GM19395 (cell line): ENCODE data around the gene SEC22C.
"Not testable (repeated sequence)": the region's sequence is repeated elsewhere in the genome, so short reads cannot be mapped to it uniquely, and the experiment has no call there.

ENCODE experiments used
- ATAC-seq: cut with Tn5 transposase; IDR thresholded peaks from one replicate; pipeline ENCODE4 v1.9.1; 2021; ENCODE audit warnings: mild to moderate bottlenecking, moderate library complexity; ENCODE audit not compliant: unreplicated experiment

SEC22C gene

DNA sequence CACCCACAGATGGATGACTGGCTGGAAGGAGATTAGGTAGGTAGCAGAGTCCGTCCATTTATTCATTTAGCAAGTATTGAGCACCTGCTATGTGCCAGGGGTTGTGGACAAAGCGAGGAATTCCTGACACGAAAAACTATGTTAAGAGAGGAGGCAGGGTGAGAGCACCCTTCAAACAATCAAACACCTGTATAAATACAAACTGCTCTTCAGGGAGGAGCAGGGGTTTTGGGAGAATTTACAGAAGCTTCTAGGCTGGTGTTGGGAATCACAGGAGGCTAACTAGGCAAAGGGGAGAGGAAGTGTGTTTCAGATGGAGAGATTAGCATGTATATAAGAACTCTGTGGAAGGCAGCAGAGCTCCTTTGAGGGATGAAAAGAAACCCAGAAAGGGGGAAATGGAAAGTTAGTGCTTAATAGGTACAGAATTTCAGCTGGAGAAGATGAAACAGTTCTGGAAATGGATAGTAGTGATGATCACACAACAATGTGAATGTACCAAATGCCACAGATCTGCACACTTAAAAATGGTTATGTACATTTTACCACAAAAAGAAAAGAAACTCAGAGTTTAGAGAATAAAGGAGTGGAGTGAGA lies 805 bp upstream of the SEC22C start:
- no peak for ATAC-seq

DNA sequence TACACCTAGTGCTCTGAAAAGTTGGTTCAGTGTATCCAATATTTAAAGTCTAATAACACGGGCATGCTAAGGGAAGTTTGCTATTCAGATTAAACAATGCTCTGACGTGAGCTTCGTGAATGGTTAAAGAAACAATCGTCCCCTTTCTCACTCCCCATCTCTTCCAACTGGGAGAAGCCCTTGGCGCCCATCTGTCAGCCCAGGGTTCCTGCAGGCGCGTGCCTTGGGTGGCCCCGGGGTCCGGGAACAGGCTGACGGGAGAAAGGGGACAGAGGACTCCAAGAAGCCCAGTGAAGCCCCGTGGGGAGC lies 413 bp downstream of the SEC22C start:
- ATAC-seq: no peak

DNA sequence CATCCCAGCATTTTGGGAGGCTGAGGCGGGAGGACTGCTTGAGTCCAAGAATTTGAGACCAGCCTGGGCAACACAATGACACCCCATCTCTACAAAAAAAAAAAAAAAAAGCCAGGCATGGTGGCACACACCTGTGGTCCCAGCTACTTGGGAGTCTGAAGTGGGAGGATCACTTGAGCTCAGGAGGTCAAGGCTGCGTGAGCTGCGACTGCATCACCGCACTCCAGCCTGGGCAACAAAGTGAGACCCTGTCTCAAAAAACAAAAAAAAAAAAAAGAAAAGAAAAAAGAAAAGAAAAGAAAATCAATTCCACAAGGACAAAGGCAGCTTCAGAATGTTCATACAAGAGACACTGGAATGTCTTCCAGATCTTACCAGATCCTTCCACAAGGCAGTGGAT lies 2.4 kb downstream of the SEC22C start:
- not testable (repeated sequence) for ATAC-seq

DNA sequence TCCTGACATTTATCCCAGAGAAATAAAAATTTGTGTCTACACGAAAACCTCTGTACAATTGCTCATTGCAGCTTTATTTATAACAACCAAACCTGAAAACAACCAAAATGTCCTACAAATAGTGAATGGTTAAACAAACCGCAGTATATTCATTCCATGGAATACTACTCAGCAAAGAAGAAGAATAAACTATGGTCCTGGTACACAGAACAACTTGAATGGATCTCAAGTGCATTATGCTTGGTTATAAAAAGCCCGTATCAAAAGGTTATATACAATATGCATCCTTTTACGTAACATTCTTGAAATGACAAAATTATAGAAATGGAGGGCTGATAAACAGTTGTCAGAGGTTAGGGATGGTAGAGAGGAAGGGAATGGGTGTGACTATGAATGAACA lies 3.7 kb downstream of the SEC22C start:
- no peak for ATAC-seq

DNA sequence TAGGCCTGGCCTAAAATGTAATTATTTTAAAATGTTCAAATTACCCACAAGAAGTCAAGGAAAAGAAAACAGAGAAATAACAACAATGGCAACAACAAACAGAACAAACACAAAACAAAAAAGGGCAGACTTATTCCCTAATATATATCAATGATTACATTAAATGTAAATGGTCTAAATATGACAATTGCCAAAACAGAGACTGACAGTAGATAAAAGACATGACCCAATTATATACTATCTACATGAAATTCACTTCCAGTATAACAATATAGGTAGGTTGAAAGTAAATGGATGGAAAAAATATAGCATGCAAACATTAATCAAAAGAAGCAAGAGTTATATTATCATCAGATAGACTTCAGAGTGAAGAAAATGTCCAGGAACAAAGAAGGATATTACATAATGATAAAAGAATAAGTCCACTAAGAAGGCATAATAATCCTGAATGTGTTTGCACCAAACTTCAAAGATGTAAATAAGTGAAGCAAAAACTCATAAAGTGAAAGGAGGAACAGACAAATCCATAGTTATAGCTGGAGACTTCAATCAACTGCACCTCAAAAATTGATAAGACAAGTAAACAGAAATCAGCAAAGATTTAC lies 6.5 kb downstream of the SEC22C start:
- ATAC-seq: no peak

DNA sequence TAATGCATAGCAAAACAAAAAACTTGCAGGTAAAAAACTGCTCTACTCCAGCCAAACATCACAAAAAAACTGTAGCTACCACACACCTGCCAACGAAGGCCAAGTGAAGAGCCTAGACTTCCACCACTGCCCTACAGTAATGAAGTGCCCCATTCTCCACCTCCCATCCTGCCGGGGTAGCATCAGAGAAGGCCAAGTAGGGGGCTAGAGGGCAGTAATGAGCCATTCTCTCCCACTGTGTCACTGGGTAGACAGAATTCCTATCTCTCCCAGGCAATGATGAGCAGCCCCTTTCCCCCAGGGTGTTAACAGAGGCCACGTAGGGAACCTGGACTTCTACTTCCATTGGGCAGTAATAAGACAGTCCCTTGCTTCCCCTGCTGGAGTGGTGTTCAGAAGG lies 9.5 kb downstream of the SEC22C start:
- ATAC-seq: no peak

DNA sequence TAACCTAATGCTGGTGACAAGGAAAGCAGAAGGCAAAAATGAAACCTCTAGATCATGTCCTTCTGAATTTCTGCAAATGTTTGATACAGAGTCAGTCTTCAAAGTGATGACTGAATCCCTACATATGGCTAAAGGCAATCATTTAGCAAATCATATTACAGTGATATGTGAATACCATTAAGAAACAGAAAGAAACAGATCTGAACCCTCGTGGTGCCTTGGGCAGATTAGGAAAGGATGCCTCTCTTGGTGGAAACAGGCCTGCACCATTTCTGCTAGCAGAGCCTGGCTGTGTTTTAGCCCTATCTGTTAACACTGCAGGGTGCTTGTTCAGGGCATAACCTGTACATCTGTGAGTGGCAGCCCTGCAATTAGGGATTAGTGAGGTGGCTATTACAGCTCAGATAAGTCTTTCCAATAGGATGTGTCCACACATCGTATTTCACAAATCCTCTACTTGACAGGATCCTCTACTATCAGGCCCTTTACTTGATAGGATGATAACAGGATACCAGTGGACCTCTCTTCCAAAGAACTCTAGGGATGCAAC lies 12.1 kb downstream of the SEC22C start:
- ATAC-seq: no peak

DNA sequence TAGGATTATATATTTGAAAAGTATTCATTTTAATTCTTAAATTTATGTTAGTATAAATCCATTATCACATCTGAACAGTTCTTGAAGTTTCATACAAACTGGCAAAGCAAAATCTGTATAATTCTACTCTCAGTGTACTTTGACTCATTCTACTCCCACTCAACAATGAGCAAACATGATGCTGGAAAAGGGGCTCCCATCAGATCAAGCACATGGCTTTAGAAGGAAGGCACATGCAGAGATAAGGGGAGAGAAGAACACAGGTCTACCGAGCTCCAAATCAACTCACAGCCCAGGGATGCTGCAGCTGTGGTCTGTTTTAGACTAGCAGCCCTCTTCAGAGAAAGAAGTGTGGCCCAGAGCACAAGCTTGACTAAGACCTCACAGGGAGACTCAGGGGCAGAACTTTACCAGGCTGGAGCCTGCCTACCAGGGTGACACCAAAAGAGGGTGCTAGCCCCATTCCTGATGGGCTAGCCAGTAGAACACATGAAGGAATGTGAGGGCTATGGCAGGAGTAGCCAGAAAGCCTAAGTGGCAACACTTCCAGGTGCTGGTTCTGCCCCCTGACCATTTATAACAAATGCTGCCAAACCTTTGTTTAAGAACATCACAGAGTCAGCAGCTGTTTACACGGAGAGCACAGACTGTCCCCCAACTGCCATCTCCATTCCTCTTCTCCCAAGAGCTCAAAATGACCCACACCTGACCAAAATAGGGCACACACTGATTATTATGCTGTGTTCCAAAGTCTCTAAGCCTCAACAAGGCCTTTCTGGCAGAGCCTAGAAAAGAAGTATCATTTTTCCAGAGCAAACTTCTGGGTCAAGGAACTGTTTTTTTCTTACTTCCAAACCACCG lies 19.5 kb downstream of the SEC22C start:
- ATAC-seq: no peak

DNA sequence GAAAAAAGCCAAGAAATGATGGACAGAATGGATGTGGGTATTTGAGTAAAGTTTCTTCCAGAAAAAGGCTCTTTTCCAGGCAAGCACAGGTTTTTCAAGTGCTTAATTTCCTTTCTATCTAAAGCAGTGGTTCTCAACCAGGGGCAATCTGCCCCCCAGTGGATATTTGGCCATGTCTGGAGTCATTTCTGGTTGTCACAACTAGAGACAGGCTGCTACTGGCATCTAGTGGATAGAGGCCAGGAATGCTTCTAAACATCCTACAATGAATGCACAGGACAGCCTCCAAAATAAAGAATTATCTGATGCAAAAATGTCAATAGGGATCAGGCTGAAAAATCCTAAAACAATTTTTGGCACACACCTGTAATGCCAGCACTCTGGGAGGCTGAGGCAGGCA lies 23.9 kb downstream of the SEC22C start:
- no peak for ATAC-seq

DNA sequence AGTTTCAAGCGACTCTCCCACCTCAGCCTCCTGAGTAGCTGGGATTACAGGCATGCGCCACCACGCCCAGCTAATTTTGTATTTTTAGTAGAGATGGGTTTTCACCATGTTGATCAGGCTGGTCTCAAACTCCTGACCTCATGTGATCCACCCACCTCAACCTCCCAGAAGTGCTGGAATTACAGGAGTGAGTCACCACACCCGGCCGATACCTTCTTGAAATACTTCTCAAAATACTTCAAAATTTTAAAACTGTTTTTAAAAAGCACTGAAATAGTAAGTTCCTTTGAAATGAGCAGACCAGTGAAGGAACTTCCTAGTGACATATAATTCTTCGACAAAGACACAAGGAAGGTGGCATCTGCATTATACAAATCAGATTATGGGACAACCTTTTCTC lies 24.9 kb downstream of the SEC22C start:
- not testable (repeated sequence) for ATAC-seq

DNA sequence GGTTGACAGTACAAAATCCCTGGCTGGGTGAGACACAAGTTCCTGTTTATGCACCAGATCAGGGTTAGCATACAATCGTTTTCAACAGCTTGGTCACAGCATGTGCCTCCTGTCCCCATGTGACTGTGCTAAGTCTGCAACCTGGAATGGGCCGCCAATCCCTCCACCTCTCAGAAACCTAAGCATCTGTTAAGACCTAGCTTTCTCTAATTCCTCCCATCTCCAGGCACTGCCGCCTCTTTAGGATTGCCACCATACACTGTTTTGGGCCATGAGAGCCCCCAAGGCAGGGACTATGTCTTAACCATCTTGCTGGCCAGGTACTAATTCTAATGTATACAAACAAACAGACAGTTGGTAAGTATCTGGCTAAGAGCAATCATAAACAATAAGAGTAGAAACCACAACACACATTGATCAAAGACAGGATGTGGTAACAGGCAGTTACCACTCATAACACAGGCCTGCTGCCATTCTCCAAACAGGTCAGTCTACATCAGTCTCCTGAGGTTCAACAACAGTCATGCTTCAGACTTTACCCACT lies 25.6 kb downstream of the SEC22C start:
- peak; percentile 77 for ATAC-seq

DNA sequence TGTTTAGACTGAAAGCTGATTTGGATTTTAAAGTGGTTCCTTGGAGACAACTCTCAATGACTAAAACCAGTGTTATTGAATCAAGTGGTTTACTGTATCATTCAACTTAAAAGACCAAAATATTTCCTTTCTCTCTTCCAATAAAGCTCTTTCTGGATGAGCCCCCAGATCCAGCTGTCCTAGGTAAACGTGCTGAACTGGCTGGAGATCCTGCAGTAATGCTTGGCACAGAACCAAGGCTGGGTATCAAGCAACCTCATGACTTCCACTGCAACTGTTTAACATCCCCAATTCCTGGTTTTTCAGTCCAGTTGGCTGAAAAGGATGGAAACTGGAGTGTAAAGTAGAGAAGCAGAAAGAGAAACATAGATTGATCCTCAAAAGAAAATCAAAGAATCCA lies 28.9 kb downstream of the SEC22C start:
- no peak for ATAC-seq

DNA sequence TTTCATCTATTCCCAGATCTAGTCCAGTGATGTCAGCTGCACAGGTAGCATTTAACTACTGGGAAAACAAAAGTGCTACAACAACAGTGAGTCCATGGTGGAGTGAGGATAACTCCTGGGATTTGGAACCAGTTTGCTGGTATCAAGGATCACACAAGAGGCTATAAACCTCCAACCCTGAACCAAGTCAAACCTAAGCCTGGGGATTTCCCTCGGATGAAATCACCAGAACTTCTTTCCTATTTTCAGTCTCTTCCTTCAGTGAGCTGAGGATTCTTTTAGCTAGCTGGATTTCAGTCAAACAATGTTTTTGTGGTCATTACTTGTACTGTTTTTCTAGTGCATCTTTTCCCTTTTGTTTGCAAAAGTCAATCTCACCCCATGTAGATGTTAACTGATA lies 31.5 kb downstream of the SEC22C start:
- no peak for ATAC-seq

DNA sequence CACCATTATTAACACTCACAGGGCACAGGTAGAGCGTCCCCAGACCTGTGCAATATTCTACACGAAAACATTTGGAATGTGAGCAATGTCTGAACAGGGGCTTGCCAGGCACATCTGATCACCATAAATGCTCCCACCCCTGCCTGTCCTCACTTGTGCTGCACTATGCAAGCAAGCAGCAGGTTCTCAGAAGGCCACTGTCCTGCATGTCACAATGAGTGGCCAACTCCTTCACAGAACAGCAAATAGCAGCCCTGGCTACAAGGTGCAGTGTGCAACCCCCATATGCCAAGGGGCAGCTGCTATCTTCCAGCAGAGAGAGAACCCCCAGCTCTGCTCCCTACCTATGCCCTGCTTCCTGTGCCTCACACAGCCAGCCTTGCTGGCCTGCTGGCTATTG lies 32.6 kb downstream of the SEC22C start:
- no peak for ATAC-seq

DNA sequence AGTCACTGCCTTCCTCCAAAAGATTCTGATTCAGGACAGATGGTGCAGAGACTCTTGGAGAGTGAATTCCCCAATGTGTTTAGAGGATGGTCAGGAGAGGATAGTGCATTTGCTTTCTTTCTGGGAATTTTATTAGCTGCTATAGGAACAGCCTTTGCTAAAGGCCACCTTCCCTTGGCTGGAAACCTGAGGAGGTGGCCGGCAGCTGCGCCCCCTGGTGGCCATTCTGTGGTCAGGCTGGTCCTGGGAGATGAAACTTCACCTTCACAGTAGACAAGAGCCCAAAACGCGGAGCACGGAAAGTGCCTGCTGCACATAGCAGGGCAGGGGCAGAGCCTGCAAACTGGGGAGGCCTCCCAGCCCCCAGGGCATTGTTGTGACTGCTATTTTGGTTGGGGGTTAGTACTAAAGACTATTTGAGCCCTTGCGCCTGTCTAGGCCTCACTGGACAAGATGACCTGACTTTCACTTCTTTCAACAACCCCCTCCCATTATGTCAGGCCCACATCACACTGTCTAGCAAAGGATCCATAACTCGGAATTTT lies 34.3 kb downstream of the SEC22C start:
- no peak for ATAC-seq

DNA sequence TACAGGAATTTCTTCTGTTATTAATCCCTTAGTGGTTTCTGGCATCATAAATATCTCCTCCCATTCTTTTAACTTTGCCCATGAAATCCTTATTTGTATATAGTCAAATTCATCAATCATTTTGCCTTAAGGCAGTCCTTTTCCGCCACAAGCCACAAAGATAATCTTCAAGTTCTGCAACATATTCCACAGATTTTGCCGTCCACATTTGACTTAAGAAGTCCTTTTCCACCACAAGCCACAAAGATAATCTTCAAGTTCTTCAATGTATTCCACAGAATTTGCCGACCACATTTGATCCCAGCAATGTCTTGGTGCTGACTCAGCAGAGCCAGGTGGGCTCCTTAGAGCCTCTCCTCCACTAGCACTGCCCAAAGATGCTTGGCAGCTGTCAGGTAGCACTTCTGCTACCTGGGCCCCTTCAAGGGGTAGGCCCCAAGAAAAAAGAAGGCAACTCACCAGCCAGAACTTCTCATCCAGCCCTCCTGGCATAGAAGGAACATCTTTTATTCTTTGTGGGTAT lies 35.0 kb downstream of the SEC22C start:
- no peak for ATAC-seq

DNA sequence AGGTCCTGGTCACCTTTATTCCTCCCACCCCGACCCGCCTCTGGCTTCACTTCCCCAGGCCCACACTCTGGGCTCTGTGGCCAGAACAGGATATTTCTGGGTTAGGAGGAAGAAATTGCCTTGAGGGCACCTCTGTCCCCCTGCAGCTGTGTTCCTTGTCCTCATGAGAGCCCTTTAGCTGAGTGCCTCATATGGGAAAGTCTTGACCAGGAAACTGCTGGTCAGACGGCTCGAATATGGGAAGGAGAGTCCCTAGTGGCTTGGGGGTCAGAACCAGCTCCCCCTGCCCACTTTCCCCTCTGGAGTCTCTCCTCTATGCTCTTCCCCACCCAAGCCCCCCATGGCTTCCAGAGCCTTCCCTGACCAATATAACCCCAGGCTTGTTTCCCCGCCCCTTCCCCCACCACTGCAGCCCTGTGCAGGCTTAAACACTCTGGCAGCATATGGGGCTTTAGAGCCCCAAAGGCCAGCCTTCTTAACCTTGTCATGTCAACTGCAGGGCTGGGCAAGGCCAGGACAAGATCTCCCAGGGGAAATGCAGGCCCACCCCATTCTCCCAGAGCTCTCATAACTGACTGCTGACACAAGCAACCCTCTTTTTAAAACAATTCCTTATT lies 36.4 kb downstream of the SEC22C start:
- no peak for ATAC-seq

DNA sequence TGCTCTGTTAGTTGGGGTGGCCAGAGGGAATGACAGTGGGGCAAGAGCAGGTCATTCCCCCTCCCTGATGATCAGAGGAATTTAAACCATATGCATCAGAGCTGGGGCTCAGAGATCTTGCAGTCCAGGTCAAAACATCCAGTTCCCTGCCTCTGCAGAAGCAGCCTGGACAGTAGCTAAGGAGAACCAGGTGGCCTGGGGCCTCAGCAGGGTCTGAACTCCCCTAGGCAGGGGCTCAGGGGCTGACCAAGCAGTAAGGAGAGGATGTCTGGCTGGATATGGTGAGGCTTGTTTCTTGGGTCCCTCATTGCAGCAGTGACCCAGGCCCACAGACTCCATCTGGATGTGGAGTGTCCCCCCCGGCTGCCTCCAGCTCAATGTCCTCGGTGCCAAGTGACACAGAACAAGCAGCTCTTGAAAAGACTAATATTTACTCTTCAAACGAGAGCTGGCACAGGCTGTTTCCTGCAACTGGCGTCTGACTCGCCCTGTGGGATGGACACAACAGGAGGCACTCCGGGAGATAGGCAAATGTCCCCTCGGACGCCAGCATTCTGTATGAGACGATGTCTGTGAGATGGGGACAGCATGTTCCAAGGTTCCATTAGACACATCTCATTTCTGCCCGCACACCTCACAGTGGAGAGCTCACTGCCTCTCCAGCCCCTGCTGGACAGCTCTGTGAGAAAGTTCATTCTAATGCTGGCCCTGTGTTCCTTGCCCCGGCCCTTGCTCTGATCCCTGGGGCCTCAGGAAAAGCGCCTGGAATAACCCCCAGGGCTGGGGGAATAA lies 37.1 kb downstream of the SEC22C start:
- ATAC-seq: no peak

DNA sequence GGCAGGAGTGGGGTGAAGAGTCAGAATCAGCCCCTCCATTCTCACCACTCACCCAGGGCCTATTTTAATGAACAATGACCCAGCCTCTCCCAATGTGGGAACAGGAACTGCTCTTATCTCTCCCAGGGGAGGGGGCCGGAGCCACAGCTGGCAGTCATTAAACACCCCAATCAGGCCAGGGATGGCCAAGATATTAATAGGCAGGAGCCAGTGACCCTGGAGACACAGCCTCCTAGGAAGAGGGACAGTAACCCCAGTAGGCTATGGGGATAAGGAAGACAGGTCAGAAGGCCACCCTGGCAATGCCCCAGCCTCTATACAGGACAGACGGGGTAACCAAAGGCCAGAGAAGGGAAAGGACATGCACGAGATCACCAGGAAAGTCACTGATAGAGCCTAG lies 40.7 kb downstream of the SEC22C start:
- no peak for ATAC-seq
